Heart left ventricle (tissue), 13 donors: ENCODE data around the gene HDAC8.

Experiments
- CTCF ChIP-seq, 12 donors: fragments of 200-600 bp; sonication (generic) in 4 of 12; IDR thresholded peaks; one replicate each; pipeline versions ENCODE4 v1.5.0 to v1.8.0; 2018 to 2022; ENCODE audit warnings: antibody characterized with exemption in 12 of 12, mild to moderate bottlenecking in 5 of 12
- POLR2A ChIP-seq, 2 donors: fragments of 450-650 bp; IDR thresholded peaks; one replicate each; pipeline ENCODE4 v1.6.1; 2017; ENCODE audit warnings: antibody characterized with exemption in 2 of 2, mild to moderate bottlenecking in 2 of 2, moderate library complexity in 2 of 2
- donor health status: ischemic (EF 13 %, LVEDD 7.1; RV severe dilation, severe dysfunction).
- donor health status: DM: no; HTN: yes; CAD: no.
- donor health status: DM: no; HTN: no; CAD: no.
- donor health status: ischemic (EF 25% LVEDD 6.9; RV normal size, moderate dysfunction).
- donor health status: ischemic (EF 25% LVEDD 5.7; RV mildly dilated, moderate dysfunction).
- donor health status: ischemic (EF 35%, LVEDD 5.7; RV mildly dilated, moderate dysfunction).
- donor health status: nonischemic (EF 11% LVEDD 7.7; RV severe dilation, severe dysfunction).
- donor health status: DM: yes; HTN: yes; CAD: no.
- donor health status: PGD.
- donor health status: ischemic (EF 29% LVEDD 5.4; RV normal size, mild dysfunction).
- donor health status: nonischemic (EF 23%, LVEDD 6.1; RV moderate dilation, normal function).

GRCh38 chrX:72461288-72461687 is 111.4 kb downstream of the HDAC8 start:
- no peak for TF ChIP-seq CTCF (IDR thresholded peaks at IDR 0.05)
- no peak for TF ChIP-seq POLR2A (IDR thresholded peaks at IDR 0.05)
